Tibial artery (tissue), 4 donors: Measurements from ENCODE around the gene STX16.

Experiments
- DNase-seq, 2 donors: peaks; one replicate each; pipeline ENCODE4 v3.0.0-alpha.2; 2019
- H3K27ac ChIP-seq, 2 donors: fragments of 200-600 bp; sonication (generic) in 1 of 2; 1 replicate in 1 of 2; 2 replicates in 1 of 2; pipeline ENCODE4 v1.5.1; 2018 to 2019; ENCODE audit warnings: mild to moderate bottlenecking in 1 of 2
- H3K27me3 ChIP-seq, 2 donors: fragments of 200-600 bp; sonication (generic) in 1 of 2; one replicate each; pipeline versions ENCODE4 v1.5.1 to v1.6.0; 2016 to 2019
- H3K36me3 ChIP-seq, 3 donors: fragments of 200-600 bp; sonication (generic) in 2 of 3; one replicate each; pipeline ENCODE4 v1.5.1; 2016 to 2019; ENCODE audit warnings: mild to moderate bottlenecking in 2 of 3
- H3K4me1 ChIP-seq, 4 donors: fragments of 200-600 bp; sonication (generic) in 2 of 4; 1 replicate in 3 of 4; 2 replicates in 1 of 4; pipeline ENCODE4 v1.5.1; 2016 to 2019
- H3K4me3 ChIP-seq, 2 donors: fragments of 200-600 bp; sonication (generic) in 1 of 2; 1 replicate in 1 of 2; 2 replicates in 1 of 2; pipeline ENCODE4 v1.5.1; 2018 to 2019; ENCODE audit warnings: mild to moderate bottlenecking in 2 of 2
- H3K9me3 ChIP-seq, 3 donors: fragments of 200-600 bp; sonication (generic) in 1 of 3; one replicate each; pipeline ENCODE4 v1.5.1; 2016 to 2019
- CTCF ChIP-seq, 2 experiments: fragments of 200-600 bp in 1 of 2; fragments of 450-650 bp in 1 of 2; IDR thresholded peaks; one replicate each; pipeline ENCODE4 v1.5.1; 2017 to 2019; ENCODE audit warnings: antibody characterized with exemption in 2 of 2, mild to moderate bottlenecking in 1 of 2, moderate library complexity in 1 of 2
- intact Hi-C: fragments of 100-400 bp; cut with DNase I; formaldehyde crosslinking; loops from one replicate; pipeline ENCODE4 v1.15.0; 2023; ENCODE audit warnings: low total_unique reads

The STX16 gene

GRCh38 chr20:58666702-58667101, 15.6 kb downstream of the STX16 start:
- no peaks in the 10 kb centered on the region for H3K9me3 ChIP-seq
- TF ChIP-seq CTCF (IDR thresholded peaks at IDR 0.05), result no peak
- intact Hi-C loops, result no loop called here
- no peak overlapping the region for H3K27ac ChIP-seq
- no peaks in the 10 kb centered on the region for H3K27me3 ChIP-seq
- H3K4me1 ChIP-seq, result no peaks in the 10 kb centered on the region
- DNase-seq, result no peak
- H3K36me3 ChIP-seq, result peaks cover 29 to 56% (median 45%) of the 10 kb centered on the region in 3 donors
- H3K4me3 ChIP-seq, result no peak overlapping the region

GRCh38 chr20:58667975-58668374, 16.9 kb downstream of the STX16 start:
- no peak for DNase-seq
- Histone ChIP-seq H3K4me3 (no peak overlapping the region), H3K9me3 (no peaks in the 10 kb centered on the region), H3K36me3 (peaks cover 30 to 60% (median 54%) of the 10 kb centered on the region in 3 donors), H3K27ac (no peak overlapping the region), H3K4me1 (no peaks in the 10 kb centered on the region), H3K27me3 (no peaks in the 10 kb centered on the region)
- TF ChIP-seq CTCF (IDR thresholded peaks at IDR 0.05), result no peak
- intact Hi-C loops, result loop anchor here (2.0 kb wide), 1 partner anchor 37 kb away; no protein-coding TSS in a partner anchor

- intact Hi-C loops, result loop anchor here (2.0 kb wide), 1 partner anchor 38 kb away; no protein-coding TSS in a partner anchor
- Histone ChIP-seq H3K27ac (no peak overlapping the region), H3K27me3 (no peaks in the 10 kb centered on the region), H3K36me3 (peaks cover 38 to 69% (median 60%) of the 10 kb centered on the region in 3 donors), H3K9me3 (no peaks in the 10 kb centered on the region), H3K4me1 (no peaks in the 10 kb centered on the region), H3K4me3 (no peak overlapping the region)
- DNase-seq, result no peak
- TF ChIP-seq CTCF (IDR thresholded peaks at IDR 0.05), result no peak
These were observed 17.8 kb downstream of the STX16 start for GRCh38 chr20:58668901-58669286.

- Histone ChIP-seq H3K36me3 (peaks cover 43 to 73% (median 61%) of the 10 kb centered on the region in 3 donors), H3K4me1 (no peaks in the 10 kb centered on the region), H3K27ac (no peak overlapping the region), H3K27me3 (no peaks in the 10 kb centered on the region), H3K9me3 (no peaks in the 10 kb centered on the region), H3K4me3 (no peak overlapping the region)
- no peak for DNase-seq
- no peak for TF ChIP-seq CTCF (IDR thresholded peaks at IDR 0.05)
- intact Hi-C loops, result loop anchor here (2.0 kb wide), 1 partner anchor 39 kb away; no protein-coding TSS in a partner anchor
These were observed 18.4 kb downstream of the STX16 start for GRCh38 chr20:58669287-58670006.

DNA sequence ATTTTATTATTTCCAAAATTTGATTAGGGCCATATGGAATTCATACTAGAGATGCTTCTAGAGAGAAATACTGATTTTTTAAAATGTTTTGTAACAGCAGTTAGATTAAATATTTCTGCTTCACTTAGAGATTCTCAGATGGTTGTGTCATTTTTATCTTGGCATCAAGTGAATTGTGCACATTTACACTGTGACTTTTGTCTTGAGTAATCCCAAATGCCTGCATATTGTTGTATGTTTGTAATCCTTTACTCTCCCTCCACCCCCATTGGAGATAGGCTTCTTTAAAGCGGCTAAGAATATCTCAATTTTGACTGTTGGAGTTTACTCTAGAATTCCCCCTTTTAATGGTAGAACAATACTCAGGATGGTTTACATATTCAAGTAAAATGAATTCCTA, 19.0 kb downstream of the STX16 start:
- intact Hi-C loops, result no loop called here
- TF ChIP-seq CTCF (IDR thresholded peaks at IDR 0.05), result no peak
- DNase-seq, result no peak
- Histone ChIP-seq H3K27ac (no peak overlapping the region), H3K4me3 (no peak overlapping the region), H3K36me3 (peaks cover 50 to 76% (median 67%) of the 10 kb centered on the region in 3 donors), H3K4me1 (no peaks in the 10 kb centered on the region), H3K27me3 (no peaks in the 10 kb centered on the region), H3K9me3 (no peaks in the 10 kb centered on the region)
